Peyer's patch (tissue), 4 donors: Measurements from ENCODE around the gene RAB31. TPM values are rescaled to one million over a fixed set of nuclear protein-coding genes. Genes with fewer than 3 reads are reported as not detected.

Source experiments
- DNase-seq, 3 donors: peaks; one replicate each; pipeline ENCODE4 v3.0.0-alpha.2; 2017 to 2019
- H3K27ac ChIP-seq, 4 donors: fragments of 200-600 bp; sonication (generic); one replicate each; pipeline ENCODE4 v1.5.1; 2016 to 2019
- H3K27me3 ChIP-seq, 2 donors: fragments of 200-600 bp; sonication (generic); one replicate each; pipeline ENCODE4 v1.5.1; 2019
- H3K36me3 ChIP-seq, 3 donors: fragments of 200-600 bp; sonication (generic); one replicate each; pipeline ENCODE4 v1.5.1; 2016 to 2019
- H3K4me1 ChIP-seq, 4 donors: fragments of 200-600 bp; sonication (generic); one replicate each; pipeline ENCODE4 v1.5.1; 2016 to 2019
- H3K4me3 ChIP-seq, 4 donors: fragments of 200-600 bp; sonication (generic); 1 replicate in 3 of 4; 2 replicates in 1 of 4; pipeline ENCODE4 v1.5.1; 2016 to 2019; ENCODE audit warnings: mild to moderate bottlenecking in 1 of 4
- H3K9me3 ChIP-seq, 4 donors: fragments of 200-600 bp; sonication (generic); one replicate each; pipeline ENCODE4 v1.5.1; 2016 to 2019; ENCODE audit warnings: mild to moderate bottlenecking in 1 of 4
- CTCF ChIP-seq, 6 experiments: fragments of 450-650 bp in 4 of 6; fragments of 200-600 bp in 2 of 6; sonication (generic) in 1 of 6; IDR thresholded peaks; one replicate each; pipeline ENCODE4 v1.5.1; 2017 to 2019; ENCODE audit warnings: antibody characterized with exemption in 6 of 6, mild to moderate bottlenecking in 3 of 6, moderate library complexity in 1 of 6
- POLR2A ChIP-seq, 2 donors: fragments of 450-650 bp; IDR thresholded peaks; one replicate each; pipeline ENCODE4 v1.5.1; 2017; ENCODE audit warnings: antibody characterized with exemption in 2 of 2, mild to moderate bottlenecking in 2 of 2, moderate library complexity in 2 of 2
- total RNA-seq, 4 donors: library from RNA; depleted of rRNA; stranded (reverse); fragments of >200 nt; gene quantifications; one replicate each; pipeline ENCODE4 v1.1.0, GENCODE V29; 2016

RAB31 gene
- total RNA-seq, 4 donors from 2014 or later: 6.2 to 66.8 (median 17.7) TPM

GRCh38 chr18:9827793-9828505, 119.8 kb downstream of the RAB31 start:
- H3K4me3 ChIP-seq: no peak overlapping the region
- no peaks in the 10 kb centered on the region for H3K36me3 ChIP-seq
- no peaks in the 10 kb centered on the region for H3K9me3 ChIP-seq
- H3K27me3 ChIP-seq: no peaks in the 10 kb centered on the region
- peaks cover 0 to 31% (median 4%) of the 10 kb centered on the region in 4 donors for H3K4me1 ChIP-seq
- H3K27ac ChIP-seq: peak overlapping the region in 3 of 4 donors; percentile 23 to 73 (median 60)
- no peak for TF ChIP-seq POLR2A (IDR thresholded peaks at IDR 0.05)
- no peak for TF ChIP-seq CTCF (IDR thresholded peaks at IDR 0.05)
- peak in 1 of 3 donors; percentile 78 for DNase-seq

GRCh38 chr18:9828506-9829396, 120.7 kb downstream of the RAB31 start:
- Histone ChIP-seq H3K36me3 (no peaks in the 10 kb centered on the region), H3K4me3 (no peak overlapping the region), H3K9me3 (no peaks in the 10 kb centered on the region), H3K27ac (peak overlapping the region in 1 of 4 donors; percentile 73), H3K27me3 (no peaks in the 10 kb centered on the region), H3K4me1 (peaks cover 0 to 31% (median 4%) of the 10 kb centered on the region in 4 donors)
- TF ChIP-seq POLR2A (IDR thresholded peaks at IDR 0.05): no peak
- TF ChIP-seq CTCF (IDR thresholded peaks at IDR 0.05): no peak
- DNase-seq: no peak

- H3K4me3 ChIP-seq: no peak overlapping the region
- TF ChIP-seq CTCF (IDR thresholded peaks at IDR 0.05) (no peak), POLR2A (IDR thresholded peaks at IDR 0.05) (no peak)
- H3K27me3 ChIP-seq: no peaks in the 10 kb centered on the region
- H3K27ac ChIP-seq: no peak overlapping the region
- no peaks in the 10 kb centered on the region for H3K36me3 ChIP-seq
- no peak for DNase-seq
- no peaks in the 10 kb centered on the region for H3K9me3 ChIP-seq
- peaks cover 0 to 30% (median 4%) of the 10 kb centered on the region in 4 donors for H3K4me1 ChIP-seq
These were observed 121.3 kb downstream of the RAB31 start for GRCh38 chr18:9829397-9829712.

GRCh38 chr18:9831036-9831722, 123.1 kb downstream of the RAB31 start:
- no peaks in the 10 kb centered on the region for H3K27me3 ChIP-seq
- H3K36me3 ChIP-seq: no peaks in the 10 kb centered on the region
- no peak overlapping the region for H3K4me3 ChIP-seq
- H3K9me3 ChIP-seq: no peaks in the 10 kb centered on the region
- TF ChIP-seq CTCF (IDR thresholded peaks at IDR 0.05) (peak in 1 of 6 experiments; percentile 30), POLR2A (IDR thresholded peaks at IDR 0.05) (no peak)
- no peak overlapping the region for H3K27ac ChIP-seq
- H3K4me1 ChIP-seq: peaks cover 0 to 12% (median 0%) of the 10 kb centered on the region in 4 donors
- DNase-seq: no peak

- Histone ChIP-seq H3K9me3 (no peaks in the 10 kb centered on the region), H3K27me3 (no peaks in the 10 kb centered on the region), H3K36me3 (no peaks in the 10 kb centered on the region), H3K27ac (no peak overlapping the region), H3K4me3 (no peak overlapping the region), H3K4me1 (peaks cover 0 to 12% (median 0%) of the 10 kb centered on the region in 4 donors)
- no peak for DNase-seq
- no peak for TF ChIP-seq CTCF (IDR thresholded peaks at IDR 0.05)
- TF ChIP-seq POLR2A (IDR thresholded peaks at IDR 0.05): no peak
These were observed 123.7 kb downstream of the RAB31 start for GRCh38 chr18:9831723-9832199.
